RWPE2 (cell line): ENCODE measurements around the gene NFILZ.

Source experiments
- ATAC-seq: fragments of 200-7000 bp; cut with Tn5 transposase; 3 replicates; pipeline ENCODE4 v1.9.1; 2021; ENCODE audit warnings: low read depth
- DNase-seq: peaks from one replicate; pipeline ENCODE4 v3.0.0-alpha.2; 2020; ENCODE audit warnings: low spot score
- H3K27ac ChIP-seq: fragments of 450-650 bp; 2 replicates; pipeline ENCODE4 v1.5.1; 2017; ENCODE audit warnings: mild to moderate bottlenecking; ENCODE audit not compliant: poor library complexity, severe bottlenecking
- H3K27me3 ChIP-seq: fragments of 250-450 bp; sonication (Bioruptor Pico); 2 replicates; pipeline ENCODE4 v1.5.1; 2021; ENCODE audit warnings: mild to moderate bottlenecking, moderate library complexity; ENCODE audit not compliant: insufficient read depth, poor library complexity, severe bottlenecking
- H3K36me3 ChIP-seq: fragments of 250-450 bp; sonication (Bioruptor Pico); 2 replicates; pipeline ENCODE4 v1.5.1; 2020; ENCODE audit warnings: low read depth, mild to moderate bottlenecking, moderate library complexity
- H3K4me1 ChIP-seq: fragments of 250-450 bp; sonication (Bioruptor Pico); 2 replicates; pipeline ENCODE4 v1.5.1; 2021; ENCODE audit warnings: mild to moderate bottlenecking, moderate library complexity; ENCODE audit not compliant: insufficient read depth, poor library complexity, severe bottlenecking
- H3K4me3 ChIP-seq: fragments of 250-450 bp; sonication (Bioruptor Pico); 2 replicates; pipeline ENCODE4 v1.5.1; 2021; ENCODE audit warnings: mild to moderate bottlenecking, moderate library complexity; ENCODE audit not compliant: severe bottlenecking
- H3K9me3 ChIP-seq: fragments of 250-450 bp; sonication (Bioruptor Pico); 2 replicates; pipeline ENCODE4 v1.5.1; 2021; ENCODE audit warnings: mild to moderate bottlenecking, moderate library complexity; ENCODE audit not compliant: severe bottlenecking
- TF ChIP-seq, protein P1 (sequence below): fragments of 450-650 bp; IDR thresholded peaks from one replicate; pipeline ENCODE4 v1.5.1; 2017; ENCODE audit warnings: mild to moderate bottlenecking, moderate library complexity; ENCODE audit not compliant: poor library complexity, severe bottlenecking

Gene NFILZ

GRCh38 chr19:8629996-8630683 is at the start of gene NFILZ:
Gene NFILZ, plus strand, starts transcription at chr19:8630633. Its CDS starts 46,133 bp downstream, at chr19:8676766.
- Histone ChIP-seq H3K4me1 (no peaks in the 10 kb centered on the region), H3K27ac (no peak within 1 kb of the TSS), H3K36me3 (no peaks in the 10 kb centered on the region), H3K27me3 (no peaks in the 10 kb centered on the region), H3K9me3 (no peaks in the 10 kb centered on the region), H3K4me3 (no peak within 1 kb of the TSS)
- TF ChIP-seq, protein P1, sequence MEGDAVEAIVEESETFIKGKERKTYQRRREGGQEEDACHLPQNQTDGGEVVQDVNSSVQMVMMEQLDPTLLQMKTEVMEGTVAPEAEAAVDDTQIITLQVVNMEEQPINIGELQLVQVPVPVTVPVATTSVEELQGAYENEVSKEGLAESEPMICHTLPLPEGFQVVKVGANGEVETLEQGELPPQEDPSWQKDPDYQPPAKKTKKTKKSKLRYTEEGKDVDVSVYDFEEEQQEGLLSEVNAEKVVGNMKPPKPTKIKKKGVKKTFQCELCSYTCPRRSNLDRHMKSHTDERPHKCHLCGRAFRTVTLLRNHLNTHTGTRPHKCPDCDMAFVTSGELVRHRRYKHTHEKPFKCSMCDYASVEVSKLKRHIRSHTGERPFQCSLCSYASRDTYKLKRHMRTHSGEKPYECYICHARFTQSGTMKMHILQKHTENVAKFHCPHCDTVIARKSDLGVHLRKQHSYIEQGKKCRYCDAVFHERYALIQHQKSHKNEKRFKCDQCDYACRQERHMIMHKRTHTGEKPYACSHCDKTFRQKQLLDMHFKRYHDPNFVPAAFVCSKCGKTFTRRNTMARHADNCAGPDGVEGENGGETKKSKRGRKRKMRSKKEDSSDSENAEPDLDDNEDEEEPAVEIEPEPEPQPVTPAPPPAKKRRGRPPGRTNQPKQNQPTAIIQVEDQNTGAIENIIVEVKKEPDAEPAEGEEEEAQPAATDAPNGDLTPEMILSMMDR: no peak
- ATAC-seq (no peak), DNase-seq (no peak)

DNA sequence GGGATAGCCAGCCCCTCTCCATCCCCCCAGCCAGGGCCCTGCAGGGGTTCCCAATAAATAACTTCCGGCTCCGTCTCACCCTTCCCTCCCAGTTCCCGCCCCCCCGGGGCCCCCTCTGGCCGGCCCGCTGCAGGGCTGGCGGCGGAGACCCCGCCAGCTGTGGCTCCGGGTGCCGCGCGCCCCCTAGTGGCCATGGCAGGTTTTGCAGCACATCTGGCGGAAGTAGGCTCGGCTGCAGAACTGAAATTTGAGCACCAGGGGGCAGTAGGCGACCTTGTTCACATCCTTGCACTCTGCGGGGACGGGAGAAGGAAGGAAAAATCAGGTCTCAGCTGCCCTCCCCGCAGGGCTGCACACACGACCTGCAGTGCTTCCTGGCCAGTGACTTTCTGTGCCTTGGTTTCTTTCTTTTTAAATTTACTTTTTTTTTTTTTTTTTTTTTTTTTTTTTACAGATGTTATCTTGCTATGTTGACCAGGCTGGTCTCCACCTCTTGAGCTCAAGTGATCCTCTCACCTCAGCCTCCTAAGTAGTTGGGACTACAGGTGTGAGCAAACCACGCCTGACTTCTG is 49.6 kb upstream of the NFILZ start:
- H3K4me3 ChIP-seq: no peak overlapping the region
- peak; percentile 30; the same call in 1 of the 3 replicates for ATAC-seq
- no peak for DNase-seq
- H3K27me3 ChIP-seq: no peaks in the 10 kb centered on the region
- TF ChIP-seq, protein P1: peak; percentile 99
- H3K36me3 ChIP-seq: no peaks in the 10 kb centered on the region
- peaks cover 3% of the 10 kb centered on the region for H3K4me1 ChIP-seq
- no peak overlapping the region for H3K27ac ChIP-seq
- H3K9me3 ChIP-seq: no peaks in the 10 kb centered on the region

GRCh38 chr19:8584965-8585893 is 45.2 kb upstream of the NFILZ start:
- DNase-seq: no peak
- TF ChIP-seq, protein P1: no peak
- H3K4me1 ChIP-seq: no peaks in the 10 kb centered on the region
- ATAC-seq: no peak
- H3K27ac ChIP-seq: no peak overlapping the region
- H3K9me3 ChIP-seq: no peaks in the 10 kb centered on the region
- no peak overlapping the region for H3K4me3 ChIP-seq
- H3K36me3 ChIP-seq: no peaks in the 10 kb centered on the region
- H3K27me3 ChIP-seq: no peaks in the 10 kb centered on the region

- Histone ChIP-seq H3K27ac (no peak overlapping the region), H3K4me3 (no peak overlapping the region), H3K9me3 (no peaks in the 10 kb centered on the region), H3K27me3 (no peaks in the 10 kb centered on the region), H3K36me3 (no peaks in the 10 kb centered on the region), H3K4me1 (no peaks in the 10 kb centered on the region)
- ATAC-seq (0 out of 3 replicates have a peak, but pooled peaks have one; percentile 27), DNase-seq (no peak)
- TF ChIP-seq, protein P1: peak; percentile 48
Measured at GRCh38 chr19:8585894-8586750, 44.3 kb upstream of the NFILZ start.
